Measurements from ENCODE around the gene TMEM273.

Gene TMEM273

DNA sequence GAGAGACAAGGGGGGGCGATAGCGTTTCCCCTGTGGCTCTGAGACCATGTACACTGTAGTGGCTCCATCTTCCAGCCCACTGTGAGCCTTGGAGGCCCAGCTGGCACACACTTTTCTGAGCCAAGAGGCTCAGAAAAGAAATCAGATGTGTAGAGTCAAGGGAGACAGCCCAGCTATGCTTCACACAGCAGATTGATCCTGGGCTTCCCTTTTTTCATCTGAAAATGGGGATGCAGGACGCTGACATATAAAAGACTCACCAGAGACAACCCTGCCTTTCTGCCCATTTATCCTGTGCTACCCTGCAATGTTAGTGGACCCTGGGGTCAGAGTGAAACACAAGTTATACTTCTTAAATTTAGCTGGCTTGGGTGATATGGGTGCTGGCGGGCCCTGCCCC is 14.3 kb downstream of the TMEM273 start:
- no peak overlapping the region for H3K27ac ChIP-seq (ENCODE audit: low read depth, low read length)
- no peak overlapping the region for H3K4ac ChIP-seq (ENCODE audit: low read depth, low read length)
- H3K36me3 ChIP-seq (ENCODE audit: control insufficient read depth, insufficient read depth, low read length) = no peaks in the 10 kb centered on the region
- H3K56ac ChIP-seq (ENCODE audit: low read length) = no peak overlapping the region
- H3K18ac ChIP-seq (ENCODE audit: low read length) = no peak overlapping the region
- H3K27me3 ChIP-seq (ENCODE audit: insufficient read depth, low read length, poor library complexity) = no peaks in the 10 kb centered on the region
- H4K5ac ChIP-seq (ENCODE audit: low read length) = no peak overlapping the region
- no peak overlapping the region for H4K8ac ChIP-seq (ENCODE audit: low read depth, low read length)
- H2BK5ac ChIP-seq (ENCODE audit: low read length) = no peak overlapping the region
- no CpG with 5 or more reads among the region's 4 CpGs for WGBS (ENCODE audit: extremely low coverage, insufficient coverage, low lambda C conversion rate)
- no peak overlapping the region for H2BK15ac ChIP-seq (replicated peaks; ENCODE audit: low read depth)
- no peak overlapping the region for H3K4me2 ChIP-seq (ENCODE audit: low read length)
- no peaks in the 10 kb centered on the region for H3K79me2 ChIP-seq (ENCODE audit: control insufficient read depth, insufficient read depth, low read length)
- no peak overlapping the region for H3K9ac ChIP-seq (ENCODE audit: low read length)
- no peaks in the 10 kb centered on the region for H3K79me1 ChIP-seq (ENCODE audit: low read length)
- no peak overlapping the region for H3K4me3 ChIP-seq (ENCODE audit: low read length)
- no peak overlapping the region for H2BK120ac ChIP-seq (ENCODE audit: low read depth, low read length)
- peaks cover 7% of the 10 kb centered on the region for H3K4me1 ChIP-seq (ENCODE audit: control insufficient read depth, low read depth, low read length)
- no peak overlapping the region for H3K23ac ChIP-seq (ENCODE audit: low read length)
- DNase-seq = no peak
- no peak overlapping the region for H2AK5ac ChIP-seq (ENCODE audit: low read length)

DNA sequence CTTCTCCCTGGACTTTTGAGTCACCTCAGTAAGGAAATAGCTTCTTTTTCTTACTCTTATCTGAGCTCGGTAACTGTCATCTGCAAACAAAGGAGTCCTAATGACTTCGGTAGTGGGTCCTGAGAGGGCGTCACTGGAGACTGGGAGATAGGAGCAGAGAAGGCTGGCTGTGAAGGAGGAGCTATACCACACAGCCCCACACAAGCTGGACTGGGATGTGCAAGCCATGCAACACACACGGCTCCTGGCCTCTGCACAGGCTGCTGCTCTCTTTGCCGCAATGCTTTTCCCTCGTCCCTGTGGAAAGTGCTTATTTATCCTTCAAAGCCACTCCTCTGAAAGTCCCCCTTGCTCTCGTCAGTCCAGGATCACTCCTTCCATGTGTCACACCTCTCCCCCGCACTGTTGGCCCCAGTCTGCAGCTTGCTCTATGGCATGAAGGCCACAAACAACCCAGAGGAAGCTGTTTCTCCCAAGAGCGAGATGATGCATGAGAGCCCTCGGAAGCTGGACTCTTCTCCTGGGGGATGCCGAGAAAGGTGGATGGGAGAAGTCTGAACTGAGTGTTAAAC is 14.9 kb downstream of the TMEM273 start:
- no peak overlapping the region for H2AK5ac ChIP-seq (ENCODE audit: low read length)
- H3K9ac ChIP-seq (ENCODE audit: low read length) = no peak overlapping the region
- no peak overlapping the region for H3K56ac ChIP-seq (ENCODE audit: low read length)
- no peak overlapping the region for H2BK120ac ChIP-seq (ENCODE audit: low read depth, low read length)
- H3K27me3 ChIP-seq (ENCODE audit: insufficient read depth, low read length, poor library complexity) = no peaks in the 10 kb centered on the region
- no peak overlapping the region for H3K23ac ChIP-seq (ENCODE audit: low read length)
- no peak overlapping the region for H3K27ac ChIP-seq (ENCODE audit: low read depth, low read length)
- no peak overlapping the region for H3K18ac ChIP-seq (ENCODE audit: low read length)
- no peak overlapping the region for H4K8ac ChIP-seq (ENCODE audit: low read depth, low read length)
- H3K4me3 ChIP-seq (ENCODE audit: low read length) = no peak overlapping the region
- H3K4me1 ChIP-seq (ENCODE audit: control insufficient read depth, low read depth, low read length) = peaks cover 7% of the 10 kb centered on the region
- H2BK5ac ChIP-seq (ENCODE audit: low read length) = no peak overlapping the region
- no peak overlapping the region for H2BK15ac ChIP-seq (replicated peaks; ENCODE audit: low read depth)
- H4K5ac ChIP-seq (ENCODE audit: low read length) = no peak overlapping the region
- no peaks in the 10 kb centered on the region for H3K79me1 ChIP-seq (ENCODE audit: low read length)
- WGBS (ENCODE audit: extremely low coverage, insufficient coverage, low lambda C conversion rate) = no CpG with 5 or more reads among the region's 11 CpGs
- no peak overlapping the region for H3K4ac ChIP-seq (ENCODE audit: low read depth, low read length)
- H3K4me2 ChIP-seq (ENCODE audit: low read length) = no peak overlapping the region
- H3K79me2 ChIP-seq (ENCODE audit: control insufficient read depth, insufficient read depth, low read length) = no peaks in the 10 kb centered on the region
- DNase-seq = peak; percentile 81
- H3K36me3 ChIP-seq (ENCODE audit: control insufficient read depth, insufficient read depth, low read length) = no peaks in the 10 kb centered on the region

DNA sequence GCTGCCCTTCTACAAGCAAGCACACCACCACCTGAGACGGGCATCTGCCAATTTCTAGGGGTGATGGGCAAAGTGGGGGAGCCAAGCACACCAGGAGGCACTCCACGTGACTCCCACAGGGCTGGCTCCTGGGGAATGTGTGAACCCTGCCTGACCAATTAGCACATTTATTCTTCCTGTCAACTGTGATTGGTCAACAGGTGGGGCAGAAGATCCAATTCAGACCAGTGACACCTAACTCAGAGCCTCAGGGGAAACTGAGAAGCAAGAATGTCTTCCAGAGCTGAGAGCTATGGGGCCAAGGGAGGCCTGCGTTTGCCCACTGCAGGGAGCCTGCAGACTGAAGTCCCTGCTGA is 15.4 kb downstream of the TMEM273 start:
- Histone ChIP-seq H2BK15ac (replicated peaks; ENCODE audit: low read depth) (no peak overlapping the region), H3K36me3 (ENCODE audit: control insufficient read depth, insufficient read depth, low read length) (no peaks in the 10 kb centered on the region), H3K79me1 (ENCODE audit: low read length) (no peaks in the 10 kb centered on the region), H2BK120ac (ENCODE audit: low read depth, low read length) (no peak overlapping the region), H3K18ac (ENCODE audit: low read length) (no peak overlapping the region), H4K5ac (ENCODE audit: low read length) (no peak overlapping the region), H3K9ac (ENCODE audit: low read length) (no peak overlapping the region), H3K4me3 (ENCODE audit: low read length) (no peak overlapping the region), H3K27me3 (ENCODE audit: insufficient read depth, low read length, poor library complexity) (no peaks in the 10 kb centered on the region), H3K27ac (ENCODE audit: low read depth, low read length) (no peak overlapping the region), H3K4me2 (ENCODE audit: low read length) (no peak overlapping the region), H2BK5ac (ENCODE audit: low read length) (no peak overlapping the region), H3K4ac (ENCODE audit: low read depth, low read length) (no peak overlapping the region), H3K23ac (ENCODE audit: low read length) (no peak overlapping the region), H2AK5ac (ENCODE audit: low read length) (no peak overlapping the region), H3K4me1 (ENCODE audit: control insufficient read depth, low read depth, low read length) (peaks cover 7% of the 10 kb centered on the region), H4K8ac (ENCODE audit: low read depth, low read length) (no peak overlapping the region), H3K56ac (ENCODE audit: low read length) (no peak overlapping the region), H3K79me2 (ENCODE audit: control insufficient read depth, insufficient read depth, low read length) (no peaks in the 10 kb centered on the region)
- WGBS (ENCODE audit: extremely low coverage, insufficient coverage, low lambda C conversion rate) = no CpG with 5 or more reads among the region's 3 CpGs
- no peak for DNase-seq

DNA sequence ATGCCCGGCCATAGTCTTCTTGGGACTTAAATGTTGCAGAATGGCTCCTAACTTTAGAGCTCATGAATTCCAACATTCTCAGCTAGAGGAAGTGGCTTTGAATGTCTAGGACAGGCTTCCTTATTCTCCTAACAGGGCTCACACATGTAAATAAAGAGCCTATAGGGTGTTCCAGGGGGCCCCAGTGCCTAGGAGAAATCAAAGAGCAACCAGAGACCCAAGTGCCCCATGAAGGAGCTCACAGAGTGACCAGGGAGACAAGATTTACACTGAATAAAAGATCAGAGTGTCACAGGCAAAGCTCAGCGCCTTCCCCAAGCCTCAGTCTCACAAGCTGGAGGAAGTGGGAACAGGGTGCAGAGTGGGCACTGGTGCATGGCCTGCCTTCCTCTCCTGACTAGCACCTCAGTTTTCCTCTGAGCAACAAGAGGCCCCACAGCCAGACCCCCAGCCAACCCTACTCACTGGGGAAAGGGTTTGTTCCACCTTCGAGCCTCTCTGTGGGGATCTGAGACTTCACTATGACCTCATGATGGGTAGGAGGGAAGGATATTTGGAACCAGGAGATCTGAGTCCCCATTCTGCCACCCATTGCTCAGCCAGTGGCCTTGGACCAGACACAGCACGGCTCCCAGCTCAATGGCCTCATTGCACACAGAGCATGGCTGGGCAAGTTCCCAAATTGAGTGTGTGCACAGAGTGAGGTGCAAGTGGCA is 16.0 kb downstream of the TMEM273 start:
- Histone ChIP-seq H3K56ac (ENCODE audit: low read length) (no peak overlapping the region), H3K27ac (ENCODE audit: low read depth, low read length) (no peak overlapping the region), H3K4me3 (ENCODE audit: low read length) (no peak overlapping the region), H3K4me1 (ENCODE audit: control insufficient read depth, low read depth, low read length) (peaks cover 7% of the 10 kb centered on the region), H3K23ac (ENCODE audit: low read length) (no peak overlapping the region), H3K4me2 (ENCODE audit: low read length) (no peak overlapping the region), H3K79me2 (ENCODE audit: control insufficient read depth, insufficient read depth, low read length) (no peaks in the 10 kb centered on the region), H2BK5ac (ENCODE audit: low read length) (no peak overlapping the region), H3K27me3 (ENCODE audit: insufficient read depth, low read length, poor library complexity) (no peaks in the 10 kb centered on the region), H2BK120ac (ENCODE audit: low read depth, low read length) (no peak overlapping the region), H2BK15ac (replicated peaks; ENCODE audit: low read depth) (no peak overlapping the region), H3K36me3 (ENCODE audit: control insufficient read depth, insufficient read depth, low read length) (no peaks in the 10 kb centered on the region), H3K79me1 (ENCODE audit: low read length) (no peaks in the 10 kb centered on the region), H3K9ac (ENCODE audit: low read length) (no peak overlapping the region), H3K4ac (ENCODE audit: low read depth, low read length) (no peak overlapping the region), H4K5ac (ENCODE audit: low read length) (no peak overlapping the region), H3K18ac (ENCODE audit: low read length) (no peak overlapping the region), H2AK5ac (ENCODE audit: low read length) (peak overlapping the region; percentile 9), H4K8ac (ENCODE audit: low read depth, low read length) (no peak overlapping the region)
- no peak for DNase-seq
- no CpG with 5 or more reads among the region's 4 CpGs for WGBS (ENCODE audit: extremely low coverage, insufficient coverage, low lambda C conversion rate)

DNA sequence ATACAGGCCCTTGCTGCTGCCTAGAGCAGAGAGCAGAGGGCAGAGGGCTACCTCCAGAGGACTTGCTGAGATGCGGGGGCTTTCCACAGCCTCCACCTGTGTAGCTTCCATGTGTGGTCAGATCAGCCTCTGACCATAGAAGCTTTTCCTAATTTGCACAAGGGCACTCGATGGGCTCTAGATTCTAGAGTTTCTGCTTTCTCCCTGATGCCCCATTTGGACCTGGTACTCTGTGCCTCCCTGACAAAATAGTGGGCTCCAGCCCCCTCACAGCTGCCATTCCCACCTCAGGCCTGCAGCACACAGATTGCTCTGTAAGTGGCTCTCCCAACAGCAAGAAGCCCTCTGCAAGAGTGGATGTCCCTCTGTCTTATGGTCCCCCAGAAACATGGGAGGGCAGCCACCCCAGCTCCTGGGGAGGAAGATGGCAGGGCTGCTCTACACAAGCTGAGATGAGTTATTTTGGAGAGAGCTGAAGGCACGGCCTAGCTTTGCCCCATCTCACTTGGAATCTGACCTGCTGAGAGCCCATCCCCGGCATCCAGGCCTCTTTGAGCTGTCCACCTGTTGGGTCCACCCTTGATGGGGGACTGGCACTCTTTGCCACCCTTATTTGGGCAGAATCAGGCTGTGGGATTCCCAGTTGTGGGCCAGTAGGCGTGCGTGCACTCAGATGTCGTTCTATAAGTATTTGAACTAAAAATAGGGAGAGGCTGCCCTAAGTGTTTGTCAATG is 16.7 kb downstream of the TMEM273 start:
- no peak overlapping the region for H3K56ac ChIP-seq (ENCODE audit: low read length)
- H3K9ac ChIP-seq (ENCODE audit: low read length) = no peak overlapping the region
- H2BK120ac ChIP-seq (ENCODE audit: low read depth, low read length) = no peak overlapping the region
- H3K79me1 ChIP-seq (ENCODE audit: low read length) = no peaks in the 10 kb centered on the region
- H3K27me3 ChIP-seq (ENCODE audit: insufficient read depth, low read length, poor library complexity) = no peaks in the 10 kb centered on the region
- no peak overlapping the region for H3K4ac ChIP-seq (ENCODE audit: low read depth, low read length)
- WGBS (ENCODE audit: extremely low coverage, insufficient coverage, low lambda C conversion rate) = no CpG with 5 or more reads among the region's 7 CpGs
- no peak for DNase-seq
- H2BK15ac ChIP-seq (replicated peaks; ENCODE audit: low read depth) = no peak overlapping the region
- no peaks in the 10 kb centered on the region for H3K36me3 ChIP-seq (ENCODE audit: control insufficient read depth, insufficient read depth, low read length)
- no peak overlapping the region for H3K27ac ChIP-seq (ENCODE audit: low read depth, low read length)
- no peak overlapping the region for H3K18ac ChIP-seq (ENCODE audit: low read length)
- no peak overlapping the region for H3K4me2 ChIP-seq (ENCODE audit: low read length)
- no peak overlapping the region for H2AK5ac ChIP-seq (ENCODE audit: low read length)
- H3K4me1 ChIP-seq (ENCODE audit: control insufficient read depth, low read depth, low read length) = peaks cover 7% of the 10 kb centered on the region
- H4K5ac ChIP-seq (ENCODE audit: low read length) = no peak overlapping the region
- H3K4me3 ChIP-seq (ENCODE audit: low read length) = no peak overlapping the region
- H3K79me2 ChIP-seq (ENCODE audit: control insufficient read depth, insufficient read depth, low read length) = no peaks in the 10 kb centered on the region
- no peak overlapping the region for H4K8ac ChIP-seq (ENCODE audit: low read depth, low read length)
- no peak overlapping the region for H2BK5ac ChIP-seq (ENCODE audit: low read length)
- no peak overlapping the region for H3K23ac ChIP-seq (ENCODE audit: low read length)

All from mesendoderm (in vitro differentiated cells).